ENCODE measurements around the gene C3orf20. TPM values are rescaled to one million over a fixed set of nuclear protein-coding genes. Genes with fewer than 3 reads are reported as not detected.
"Not testable (repeated sequence)": the region's sequence is repeated elsewhere in the genome, so short reads cannot be mapped to it uniquely, and the experiment has no call there.

The C3orf20 gene
- total RNA-seq, 1 donor, result not detected

DNA sequence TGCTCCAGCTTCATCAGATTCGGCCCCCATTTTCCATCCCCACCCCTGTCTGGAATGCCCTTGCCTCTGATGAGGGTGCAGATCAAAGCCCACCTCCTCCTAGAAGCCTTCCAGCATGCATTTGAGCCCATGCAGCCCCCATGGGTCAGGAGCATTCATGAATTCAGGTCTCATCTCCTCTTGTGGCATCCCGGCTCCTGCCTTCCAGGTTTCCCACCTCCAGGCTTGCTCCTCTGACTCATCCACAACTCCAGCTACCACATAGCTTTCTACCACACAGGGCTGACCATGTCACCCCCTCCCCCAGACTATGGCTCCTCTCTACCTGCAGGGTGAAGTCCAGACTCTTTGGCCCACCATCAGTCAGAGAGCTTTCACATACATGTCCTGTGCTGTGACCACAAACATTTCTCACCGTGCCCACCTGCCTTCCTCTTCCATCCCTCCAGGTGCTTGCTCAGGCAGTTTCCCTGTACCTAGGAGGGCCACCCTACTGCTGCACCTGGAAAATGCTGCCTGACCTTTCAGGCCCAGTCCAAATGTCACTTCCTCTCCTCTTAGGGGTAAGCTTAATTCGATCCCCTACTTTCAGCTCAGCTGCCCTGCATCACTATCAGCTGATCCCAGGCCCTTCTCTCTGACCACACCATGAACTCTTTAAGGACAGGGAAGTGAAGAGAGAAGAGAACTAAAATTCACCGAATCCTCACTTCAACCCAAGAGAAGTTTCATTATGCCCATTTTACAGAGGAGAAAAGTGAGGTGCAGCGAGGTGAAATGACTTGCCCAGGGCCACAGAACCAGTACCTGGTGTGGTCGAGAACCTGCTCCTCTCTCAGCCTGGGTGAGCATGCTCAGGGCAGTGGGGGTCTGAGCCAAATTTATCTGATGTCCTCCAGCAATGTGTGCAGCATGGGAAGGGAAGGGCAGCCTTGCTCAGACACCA, 130.2 kb downstream of the C3orf20 start:
- TF ChIP-seq, protein P1, sequence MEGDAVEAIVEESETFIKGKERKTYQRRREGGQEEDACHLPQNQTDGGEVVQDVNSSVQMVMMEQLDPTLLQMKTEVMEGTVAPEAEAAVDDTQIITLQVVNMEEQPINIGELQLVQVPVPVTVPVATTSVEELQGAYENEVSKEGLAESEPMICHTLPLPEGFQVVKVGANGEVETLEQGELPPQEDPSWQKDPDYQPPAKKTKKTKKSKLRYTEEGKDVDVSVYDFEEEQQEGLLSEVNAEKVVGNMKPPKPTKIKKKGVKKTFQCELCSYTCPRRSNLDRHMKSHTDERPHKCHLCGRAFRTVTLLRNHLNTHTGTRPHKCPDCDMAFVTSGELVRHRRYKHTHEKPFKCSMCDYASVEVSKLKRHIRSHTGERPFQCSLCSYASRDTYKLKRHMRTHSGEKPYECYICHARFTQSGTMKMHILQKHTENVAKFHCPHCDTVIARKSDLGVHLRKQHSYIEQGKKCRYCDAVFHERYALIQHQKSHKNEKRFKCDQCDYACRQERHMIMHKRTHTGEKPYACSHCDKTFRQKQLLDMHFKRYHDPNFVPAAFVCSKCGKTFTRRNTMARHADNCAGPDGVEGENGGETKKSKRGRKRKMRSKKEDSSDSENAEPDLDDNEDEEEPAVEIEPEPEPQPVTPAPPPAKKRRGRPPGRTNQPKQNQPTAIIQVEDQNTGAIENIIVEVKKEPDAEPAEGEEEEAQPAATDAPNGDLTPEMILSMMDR (IDR thresholded peaks at IDR 0.05; ENCODE audit: insufficient read depth, low read length), result no peak
- DNase-seq (ENCODE audit: low read depth), result no peak
- H3K4me3 ChIP-seq (ENCODE audit: low read depth, low read length), result no peak overlapping the region

DNA sequence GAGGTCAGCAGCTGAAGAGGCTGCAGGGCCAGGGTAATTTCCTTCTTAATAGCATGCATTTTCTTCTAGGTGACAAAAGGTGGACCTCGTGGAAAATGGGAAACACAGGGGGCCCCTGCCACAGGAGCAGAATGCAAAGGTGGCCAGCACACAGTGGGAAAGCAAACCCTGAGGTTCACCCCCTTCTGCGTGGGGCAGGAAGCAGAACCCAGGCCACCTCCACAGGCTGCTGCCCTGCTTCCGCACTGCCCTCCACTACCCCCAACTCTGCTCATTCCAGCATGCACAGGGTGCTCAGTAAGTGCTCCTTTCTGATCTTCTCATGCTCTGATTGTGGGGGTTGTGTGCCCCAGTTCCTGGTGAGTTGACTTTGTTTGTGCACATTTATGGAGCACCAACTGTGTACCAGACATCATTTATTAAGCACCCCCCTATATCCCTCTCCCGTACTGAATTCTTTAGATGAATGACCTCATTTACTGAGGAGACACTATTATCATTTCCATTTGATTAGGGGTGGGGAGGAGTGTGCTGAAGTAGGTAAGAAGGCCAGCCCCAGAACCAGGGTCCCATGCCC, 131.1 kb downstream of the C3orf20 start:
- TF ChIP-seq, protein P1 (IDR thresholded peaks at IDR 0.05; ENCODE audit: insufficient read depth, low read length), result no peak
- no peak for DNase-seq (ENCODE audit: low read depth)
- H3K4me3 ChIP-seq (ENCODE audit: low read depth, low read length), result no peak overlapping the region

DNA sequence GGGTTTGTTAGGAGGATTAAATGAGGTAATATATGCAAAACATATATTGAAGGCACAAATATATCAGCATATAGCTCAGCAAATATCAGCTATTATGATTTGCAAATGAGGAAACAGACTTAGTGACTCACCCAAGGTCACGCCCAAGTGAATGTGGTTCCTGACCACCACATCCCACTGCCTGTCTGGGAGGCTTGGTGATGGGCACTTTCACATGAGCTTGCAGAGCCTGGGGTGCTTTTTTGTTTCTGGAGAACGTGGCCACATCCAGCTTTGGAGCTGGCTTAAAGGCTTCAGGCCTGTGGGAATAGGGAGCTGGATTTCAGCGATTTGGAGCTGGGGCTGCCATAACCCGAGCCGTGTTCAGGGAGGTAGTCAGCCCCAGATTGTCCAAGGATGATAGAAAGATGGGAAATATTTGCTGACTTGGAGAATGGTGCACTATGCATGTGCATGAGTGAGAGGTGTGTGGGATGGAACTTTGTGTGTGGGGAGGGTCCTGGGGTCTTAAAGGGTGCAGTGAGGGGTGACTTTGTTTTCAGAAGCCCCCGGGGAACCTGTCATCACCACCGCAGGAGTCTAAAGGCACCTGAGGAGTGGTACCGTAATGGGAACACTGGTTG, 131.8 kb downstream of the C3orf20 start:
- H3K4me3 ChIP-seq (ENCODE audit: low read depth, low read length), result no peak overlapping the region
- peak; percentile 9 for DNase-seq (ENCODE audit: low read depth)
- TF ChIP-seq, protein P1 (IDR thresholded peaks at IDR 0.05; ENCODE audit: insufficient read depth, low read length), result no peak

DNA sequence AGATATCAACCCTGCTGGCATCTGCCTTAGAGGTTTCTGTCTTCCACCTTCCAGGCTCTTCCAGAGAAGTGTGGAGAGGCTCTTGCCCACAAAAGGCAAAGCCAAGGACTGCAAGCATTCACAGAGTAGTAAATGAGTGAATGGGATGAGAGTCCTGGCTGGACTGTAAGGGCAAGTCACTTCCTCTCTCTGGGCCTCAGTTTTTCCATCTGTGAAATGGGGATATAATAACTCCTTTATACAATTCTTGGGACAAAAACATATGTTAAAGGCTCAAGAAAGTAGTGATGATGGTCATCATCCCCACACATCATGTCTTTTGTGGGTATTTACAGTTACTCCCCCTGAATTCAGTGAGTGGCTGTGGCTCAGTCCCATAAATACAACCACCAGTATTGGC, 133.1 kb downstream of the C3orf20 start:
- no peak overlapping the region for H3K4me3 ChIP-seq (ENCODE audit: low read depth, low read length)
- TF ChIP-seq, protein P1 (IDR thresholded peaks at IDR 0.05; ENCODE audit: insufficient read depth, low read length), result no peak
- DNase-seq (ENCODE audit: low read depth), result no peak

DNA sequence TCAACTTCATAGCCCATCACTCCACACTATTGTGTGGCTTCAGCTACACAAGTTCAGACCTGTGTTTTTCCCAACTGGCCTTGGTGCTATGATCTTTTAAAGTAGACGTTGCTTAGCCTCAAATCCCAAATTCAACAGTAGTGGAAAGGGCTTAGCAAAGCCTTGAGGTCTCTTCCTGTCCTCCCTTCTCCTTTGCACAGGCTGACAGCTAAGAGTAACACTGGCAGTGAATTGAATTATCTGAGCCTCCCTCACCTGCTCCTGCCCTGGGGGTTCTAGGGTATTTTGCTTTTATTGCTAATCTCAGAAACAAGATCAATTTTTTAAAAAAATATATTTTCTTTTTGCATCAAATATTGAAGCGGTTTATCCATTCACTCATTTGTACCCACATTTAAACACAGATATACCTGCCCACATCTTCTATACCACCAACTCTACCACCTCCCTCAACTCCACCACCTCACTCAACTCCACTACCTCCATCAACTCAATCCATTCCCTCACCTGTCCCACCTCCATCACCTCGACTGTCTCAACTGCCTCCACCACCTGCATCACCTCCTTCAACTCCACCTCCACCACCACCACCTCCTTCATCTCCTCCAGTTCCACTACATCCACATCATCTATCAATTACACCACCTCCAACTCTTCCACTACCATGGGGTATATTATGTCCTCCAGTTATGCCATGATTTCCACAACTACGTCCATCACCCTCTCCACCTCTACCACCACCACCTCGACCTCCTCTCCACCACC, 133.7 kb downstream of the C3orf20 start:
- DNase-seq (ENCODE audit: low read depth), result no peak
- H3K4me3 ChIP-seq (ENCODE audit: low read depth, low read length), result no peak overlapping the region
- TF ChIP-seq, protein P1 (IDR thresholded peaks at IDR 0.05; ENCODE audit: insufficient read depth, low read length), result no peak

DNA sequence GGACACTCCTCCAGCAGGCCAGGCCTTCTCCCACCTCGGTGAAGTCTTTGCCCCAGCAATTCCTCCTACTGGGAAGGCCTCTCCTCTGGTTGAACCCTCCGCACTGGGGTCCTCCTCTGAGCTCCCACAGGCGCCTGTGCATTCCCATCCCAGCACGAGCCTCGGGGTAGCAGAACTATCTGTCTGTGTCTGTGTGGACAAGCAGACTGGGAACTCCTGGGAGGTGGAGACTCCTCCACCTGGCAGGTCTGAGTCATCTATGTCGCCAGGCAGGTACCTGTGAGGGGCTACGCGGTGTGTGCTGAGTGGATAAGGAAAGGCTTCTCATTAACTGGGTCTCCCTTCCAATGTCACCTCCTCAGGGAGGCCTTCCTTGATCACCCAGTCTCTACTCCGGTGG, 134.7 kb downstream of the C3orf20 start:
- DNase-seq (ENCODE audit: low read depth); H3K4me3 ChIP-seq (ENCODE audit: low read depth, low read length): not testable (repeated sequence)

Measured in fibroblast of the aortic adventitia (primary cell).